Measurements from ENCODE around the gene RAMP3. TPM values are rescaled to one million over a fixed set of nuclear protein-coding genes. Genes with fewer than 3 reads are reported as not detected.

RAMP3 gene
- total and polyA plus RNA-seq, 10 of the 15 experiments (the other 5 are each of a cell fraction or from before 2014, with no cell fraction given): not detected

- TF ChIP-seq CREM (IDR thresholded peaks at IDR 0.05; ENCODE audit: low read depth): no peak
- no peak for TF ChIP-seq MAX (IDR thresholded peaks at IDR 0.05; ENCODE audit: low read depth, low read length)
- TF ChIP-seq POLR2A (IDR thresholded peaks at IDR 0.05; ENCODE audit: low read depth, low read length): no peak
- TF ChIP-seq PAX5 (IDR thresholded peaks at IDR 0.05; ENCODE audit: borderline replicate concordance, low read depth, low read length): no peak
These were observed 3.5 kb downstream of the RAMP3 start (continued) for GRCh38 chr7:45161138-45161537.

- Histone ChIP-seq H3K36me3 (ENCODE audit: control insufficient read depth in 2 of 2, insufficient read depth in 2 of 2, low read length in 1 of 2) (no peaks in the 10 kb centered on the region), H2AFZ (ENCODE audit: control insufficient read depth, low read depth, low read length) (no peak overlapping the region), H3K27ac (ENCODE audit: control insufficient read depth, insufficient read depth) (no peak overlapping the region), H4K20me1 (ENCODE audit: control insufficient read depth, insufficient read depth) (no peaks in the 10 kb centered on the region), H3K9me3 (replicated peaks; ENCODE audit: control insufficient read depth, insufficient read depth, low read length) (no peaks in the 10 kb centered on the region; the same call in 2 of the 3 replicates), H3K27me3 (replicated peaks in 1 of 2; ENCODE audit: control insufficient read depth in 2 of 2, insufficient read depth in 2 of 2, low read length in 1 of 2) (peaks cover 2 to 3% of the 10 kb centered on the region in 2 experiments; a peak in 2 of 4 replicates), H3K4me3 (no peak overlapping the region), H3K79me2 (ENCODE audit: control insufficient read depth, insufficient read depth, low read length) (no peaks in the 10 kb centered on the region), H3K4me2 (ENCODE audit: control insufficient read depth, insufficient read depth) (no peak overlapping the region), H3K4me1 (ENCODE audit: control insufficient read depth, insufficient read depth, low read length) (peaks cover 7% of the 10 kb centered on the region), H3K9ac (ENCODE audit: control insufficient read depth, insufficient read depth, low read length) (no peak overlapping the region)
- ChIA-PET RAD21 (ENCODE audit: unreplicated experiment) (no interaction called here), CTCF (no interaction called here), SMC1A (ENCODE audit: uncharacterized antibody, unreplicated experiment) (no interaction called here), POLR2A (no interaction called here)
- FAIRE-seq (no peak), DNase-seq (ENCODE audit: low read depth, low spot score) (no peak), ATAC-seq (no peak)
- intact Hi-C loops (cut with micrococcal nuclease; ENCODE audit: unreplicated experiment): no loop called here
- 61% methylated on average over 9 of the region's 9 CpGs for WGBS (ENCODE audit: insufficient coverage, insufficient replicate concordance, low lambda C conversion rate, missing lambda C conversion rate)
- BruUV-seq (replicated peaks): no TSS peak
- TF ChIP-seq GABPA (IDR thresholded peaks at IDR 0.05; ENCODE audit: low read depth) (no peak), RAD51 (IDR thresholded peaks at IDR 0.05) (no peak), HDGF (IDR thresholded peaks at IDR 0.05) (no peak), EZH2 (IDR thresholded peaks at IDR 0.05; ENCODE audit: borderline replicate concordance, control insufficient read depth, low read depth, low read length) (no peak), RBBP5 (conservative IDR thresholded peaks at IDR 0.05) (no peak), SKIL (IDR thresholded peaks at IDR 0.05; ENCODE audit: low read depth, poor library complexity, severe bottlenecking) (no peak)
- in situ Hi-C loops (cut with MboI): loop anchor here (25.0 kb wide), 1 partner anchor 700 kb away; the partner anchor contains the start of gene CCDC201
These were observed 4.3 kb downstream of the RAMP3 start for GRCh38 chr7:45161842-45162241.

All from GM12878 (cell line).